Effector memory CD8-positive, alpha-beta T cell (primary cell): ENCODE results near the gene EPHA1.

Experiments used
- ATAC-seq: fragments of 150-1000 bp; cut with Tn5 transposase; replicated peaks from 2 replicates; pipeline ENCODE4 v1.10.0; 2021; ENCODE audit warnings: mild to moderate bottlenecking, moderate library complexity
- DNase-seq, 3 experiments: peaks; one replicate each; pipeline ENCODE4 v3.0.0; 2021
- H3K27ac Mint-ChIP-seq, 2 donors: one replicate each; pipeline ENCODE4 v1.8.0; 2022; ENCODE audit warnings: mild to moderate bottlenecking in 2 of 2, mixed read lengths in 2 of 2, moderate library complexity in 2 of 2
- H3K27me3 Mint-ChIP-seq, 2 donors: one replicate each; pipeline ENCODE4 v1.8.0; 2022; ENCODE audit warnings: mixed read lengths in 2 of 2
- H3K36me3 Mint-ChIP-seq: one replicate; pipeline ENCODE4 v1.8.0; 2022; ENCODE audit warnings: mild to moderate bottlenecking, moderate library complexity, mixed read lengths; ENCODE audit not compliant: insufficient read depth
- H3K4me1 Mint-ChIP-seq, 2 donors: one replicate each; pipeline ENCODE4 v1.8.0; 2022; ENCODE audit warnings: low read depth in 2 of 2, mixed read lengths in 2 of 2
- H3K4me3 Mint-ChIP-seq, 2 donors: one replicate each; pipeline ENCODE4 v1.8.0; 2022; ENCODE audit warnings: mild to moderate bottlenecking in 2 of 2, mixed read lengths in 2 of 2, moderate library complexity in 2 of 2
- H3K9me3 Mint-ChIP-seq, 2 donors: one replicate each; pipeline ENCODE4 v1.8.0; 2022; ENCODE audit warnings: mixed read lengths in 2 of 2

Gene EPHA1

DNA sequence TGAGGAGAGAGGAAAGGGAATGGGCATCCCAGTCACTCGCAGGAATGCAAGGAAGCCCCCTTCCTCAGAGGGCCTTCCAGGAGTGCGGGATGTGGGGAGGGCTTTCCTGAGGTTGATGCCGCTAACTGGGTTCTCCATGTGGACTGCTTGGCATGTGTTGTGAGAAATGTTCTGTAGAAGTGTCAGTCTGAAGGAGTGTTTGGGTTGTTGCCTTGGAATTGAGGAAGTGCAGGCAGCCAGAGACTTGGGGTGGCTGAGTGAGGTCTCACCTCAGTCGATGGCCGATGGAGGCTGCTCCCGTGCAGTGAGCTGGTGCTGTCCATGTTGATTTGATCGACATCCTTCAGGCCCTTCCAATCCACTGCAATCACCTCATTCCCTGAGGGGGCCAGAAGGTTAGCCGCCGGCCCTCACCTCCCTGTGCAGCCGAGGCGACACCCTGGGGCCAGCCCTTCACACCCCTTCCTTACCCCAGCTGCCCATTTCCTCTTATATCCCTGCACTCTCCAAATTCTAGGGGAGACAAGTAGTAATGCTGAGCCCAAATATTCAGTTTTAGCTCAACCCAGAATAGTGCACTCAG lies 48.8 kb downstream of the EPHA1 start:
- DNase-seq (no peak), ATAC-seq (no peak)
- Mint-ChIP-seq H3K4me3 (peak overlapping the region in 1 of 2 donors; percentile 87), H3K9me3 (no peaks in the 10 kb centered on the region), H3K4me1 (peaks cover 10 to 12% of the 10 kb centered on the region in 2 donors), H3K27ac (peak overlapping the region in 1 of 2 donors; percentile 50), H3K27me3 (peaks cover 13 to 20% of the 10 kb centered on the region in 2 donors), H3K36me3 (peaks cover 3% of the 10 kb centered on the region)

DNA sequence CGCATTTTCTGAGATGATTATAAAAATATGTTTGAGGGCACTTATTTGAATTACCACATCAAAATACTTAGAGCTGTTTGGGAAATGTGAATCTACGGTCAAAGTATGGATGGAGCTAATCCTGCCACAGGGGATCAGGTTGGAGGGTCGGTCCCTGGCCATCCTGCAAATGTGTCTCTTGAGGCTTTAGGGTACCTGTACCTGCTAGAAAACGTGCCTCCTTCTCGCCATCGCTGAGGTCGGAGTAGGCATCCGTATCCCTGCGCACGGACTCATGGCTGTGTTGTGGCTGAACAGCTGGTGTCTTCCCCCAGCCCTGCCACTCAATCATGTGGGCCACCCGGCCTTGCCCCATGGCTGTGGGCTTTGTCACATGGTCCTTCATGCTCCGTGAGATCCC lies 50.0 kb downstream of the EPHA1 start:
- ATAC-seq (no peak), DNase-seq (no peak)
- H3K27me3 Mint-ChIP-seq = peaks cover 5 to 7% of the 10 kb centered on the region in 2 donors
- peaks cover 3% of the 10 kb centered on the region for H3K36me3 Mint-ChIP-seq
- H3K4me3 Mint-ChIP-seq = no peak overlapping the region
- no peaks in the 10 kb centered on the region for H3K9me3 Mint-ChIP-seq
- H3K27ac Mint-ChIP-seq = no peak overlapping the region
- H3K4me1 Mint-ChIP-seq = peaks cover 9 to 12% of the 10 kb centered on the region in 2 donors

DNA sequence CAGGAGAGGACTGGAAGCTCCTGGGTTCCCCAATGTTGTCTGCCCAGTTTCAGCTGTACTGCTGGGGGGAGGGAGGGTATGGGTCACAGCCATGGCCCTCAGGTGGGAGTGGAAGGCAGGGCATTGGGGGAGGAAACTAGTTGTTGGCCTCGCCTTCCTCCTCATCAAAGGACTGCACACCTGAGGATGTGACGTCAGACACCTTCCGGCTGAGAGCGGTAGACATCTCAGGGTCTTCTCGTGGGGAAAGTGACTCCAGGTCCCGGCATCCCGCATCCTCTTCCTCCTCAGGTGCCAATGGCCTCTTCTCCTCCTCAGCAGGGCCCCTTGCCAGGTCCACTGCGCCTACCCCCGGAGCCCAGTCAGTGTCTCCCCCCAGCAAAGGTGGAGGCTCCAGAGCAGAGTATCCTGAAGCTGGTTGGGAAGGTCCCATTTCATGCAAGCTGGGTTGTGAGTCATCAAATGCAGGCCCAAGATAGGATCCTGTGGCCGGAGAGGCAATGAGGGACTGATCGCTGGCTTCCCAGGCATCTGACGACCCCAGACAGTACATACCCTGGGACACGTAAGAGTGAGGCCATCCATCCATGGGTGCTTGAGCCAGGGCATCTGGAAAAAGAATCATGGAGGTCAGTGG lies 52.1 kb downstream of the EPHA1 start:
- H3K9me3 Mint-ChIP-seq = no peaks in the 10 kb centered on the region
- no peak overlapping the region for H3K27ac Mint-ChIP-seq
- H3K36me3 Mint-ChIP-seq = peaks cover 3% of the 10 kb centered on the region
- DNase-seq (no peak), ATAC-seq (no peak)
- H3K4me1 Mint-ChIP-seq = peaks cover 4 to 7% of the 10 kb centered on the region in 2 donors
- H3K4me3 Mint-ChIP-seq = no peak overlapping the region
- peaks cover 9 to 16% of the 10 kb centered on the region in 2 donors for H3K27me3 Mint-ChIP-seq

DNA sequence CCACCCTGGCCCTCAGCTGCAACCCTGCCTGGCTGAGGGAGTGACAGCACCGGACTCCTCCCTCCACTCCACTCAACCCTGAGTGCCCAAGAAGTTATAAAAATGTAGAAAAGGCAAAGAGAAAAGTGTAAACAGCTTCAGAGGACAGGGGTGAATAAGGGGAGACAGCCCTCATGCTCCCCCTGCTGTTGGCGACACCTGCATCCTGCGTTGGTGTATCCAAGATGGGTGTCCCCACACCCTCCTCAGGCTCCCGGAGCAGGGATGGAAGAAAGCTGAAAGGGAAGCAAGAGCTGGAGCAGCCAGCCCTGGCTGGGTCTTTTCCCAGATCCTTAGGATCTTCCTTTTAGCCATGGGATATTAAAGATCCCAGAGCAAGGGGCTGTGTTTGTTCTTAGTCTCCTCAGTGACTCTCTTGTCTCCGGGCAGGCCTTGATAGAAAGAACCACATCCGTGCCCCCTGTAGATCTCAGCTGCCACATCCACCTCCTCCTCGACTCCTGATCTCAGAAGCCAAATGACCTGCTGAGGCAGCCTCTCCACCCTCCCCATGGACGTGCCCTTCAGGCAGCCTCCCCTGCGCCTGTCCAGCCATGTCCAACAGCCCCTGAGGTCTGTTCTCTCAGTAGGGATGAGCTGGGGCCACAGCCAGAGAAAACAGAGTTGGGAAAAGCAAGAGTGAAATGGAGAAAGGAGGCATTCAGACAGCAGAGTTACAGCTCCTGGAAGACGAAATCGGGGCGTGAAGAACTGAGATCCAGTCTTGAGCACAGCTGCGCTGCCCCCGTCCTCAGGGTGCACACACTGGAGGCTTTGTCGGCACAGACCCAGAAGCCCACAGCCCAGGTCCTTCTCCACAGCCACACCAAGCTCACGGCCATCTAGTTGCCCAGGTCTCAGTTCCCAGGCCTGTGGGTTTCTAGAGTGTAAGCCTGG lies 52.9 kb downstream of the EPHA1 start:
- peak overlapping the region in 1 of 2 donors; percentile 69 for H3K27ac Mint-ChIP-seq
- peaks cover 9 to 16% of the 10 kb centered on the region in 2 donors for H3K27me3 Mint-ChIP-seq
- H3K36me3 Mint-ChIP-seq = peaks cover 3% of the 10 kb centered on the region
- ATAC-seq = no peak
- peaks cover 1 to 7% of the 10 kb centered on the region in 2 donors for H3K4me1 Mint-ChIP-seq
- no peaks in the 10 kb centered on the region for H3K9me3 Mint-ChIP-seq
- DNase-seq = no peak
- no peak overlapping the region for H3K4me3 Mint-ChIP-seq

GRCh38 chr7:143354965-143355364 lies 53.7 kb downstream of the EPHA1 start:
- Mint-ChIP-seq H3K9me3 (no peaks in the 10 kb centered on the region), H3K4me1 (peaks cover 1 to 3% of the 10 kb centered on the region in 2 donors), H3K36me3 (peaks cover 3% of the 10 kb centered on the region), H3K27me3 (peaks cover 9 to 16% of the 10 kb centered on the region in 2 donors), H3K27ac (no peak overlapping the region), H3K4me3 (no peak overlapping the region)
- DNase-seq (no peak), ATAC-seq (no peak)

GRCh38 chr7:143354376-143354775 lies 54.3 kb downstream of the EPHA1 start:
- H3K27ac Mint-ChIP-seq = no peak overlapping the region
- ATAC-seq = no peak
- H3K27me3 Mint-ChIP-seq = peaks cover 9 to 16% of the 10 kb centered on the region in 2 donors
- H3K36me3 Mint-ChIP-seq = peaks cover 3% of the 10 kb centered on the region
- DNase-seq = no peak
- H3K4me3 Mint-ChIP-seq = no peak overlapping the region
- no peaks in the 10 kb centered on the region for H3K9me3 Mint-ChIP-seq
- H3K4me1 Mint-ChIP-seq = peaks cover 1 to 3% of the 10 kb centered on the region in 2 donors

DNA sequence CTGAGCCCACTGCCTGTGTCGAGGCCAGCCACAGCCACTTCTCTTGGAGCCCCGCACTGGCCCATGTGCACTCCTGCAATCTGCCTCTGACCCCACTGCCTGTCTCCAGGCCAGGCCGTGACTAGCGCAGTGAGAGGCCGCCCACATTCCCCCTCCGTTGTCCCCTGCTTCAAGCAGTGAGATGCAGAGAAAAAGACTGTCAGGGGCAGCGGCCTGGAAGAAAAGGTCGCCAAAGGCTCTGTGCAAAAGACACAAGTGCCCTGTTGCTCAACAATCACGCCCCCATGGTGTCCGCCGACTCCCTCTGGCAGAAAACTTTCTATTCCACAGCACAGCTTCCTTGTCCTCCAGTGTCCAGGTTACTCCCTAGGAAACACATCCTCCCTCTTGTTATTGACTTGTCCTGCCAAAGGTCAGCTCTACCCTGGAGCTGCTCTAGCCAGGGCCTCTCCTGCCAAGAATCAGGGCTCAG lies 56.1 kb downstream of the EPHA1 start:
- DNase-seq (no peak), ATAC-seq (no peak)
- Mint-ChIP-seq H3K4me1 (peaks cover 1 to 3% of the 10 kb centered on the region in 2 donors), H3K27me3 (peaks cover 9 to 16% of the 10 kb centered on the region in 2 donors), H3K27ac (peak overlapping the region in 1 of 2 donors; percentile 42), H3K9me3 (no peaks in the 10 kb centered on the region), H3K36me3 (peaks cover 3% of the 10 kb centered on the region), H3K4me3 (no peak overlapping the region)

GRCh38 chr7:143351574-143351973 lies 57.1 kb downstream of the EPHA1 start:
- peaks cover 1 to 7% of the 10 kb centered on the region in 2 donors for H3K4me1 Mint-ChIP-seq
- H3K4me3 Mint-ChIP-seq = no peak overlapping the region
- H3K36me3 Mint-ChIP-seq = no peaks in the 10 kb centered on the region
- H3K27me3 Mint-ChIP-seq = peaks cover 9 to 17% of the 10 kb centered on the region in 2 donors
- DNase-seq = no peak
- H3K27ac Mint-ChIP-seq = peak overlapping the region in 1 of 2 donors; percentile 15
- H3K9me3 Mint-ChIP-seq = no peaks in the 10 kb centered on the region
- no peak for ATAC-seq

GRCh38 chr7:143351060-143351459 lies 57.6 kb downstream of the EPHA1 start:
- Mint-ChIP-seq H3K27ac (peak overlapping the region in 1 of 2 donors; percentile 15), H3K36me3 (no peaks in the 10 kb centered on the region), H3K27me3 (peaks cover 9 to 22% of the 10 kb centered on the region in 2 donors), H3K9me3 (no peaks in the 10 kb centered on the region), H3K4me3 (no peak overlapping the region), H3K4me1 (peaks cover 1 to 7% of the 10 kb centered on the region in 2 donors)
- DNase-seq = no peak
- no peak for ATAC-seq

DNA sequence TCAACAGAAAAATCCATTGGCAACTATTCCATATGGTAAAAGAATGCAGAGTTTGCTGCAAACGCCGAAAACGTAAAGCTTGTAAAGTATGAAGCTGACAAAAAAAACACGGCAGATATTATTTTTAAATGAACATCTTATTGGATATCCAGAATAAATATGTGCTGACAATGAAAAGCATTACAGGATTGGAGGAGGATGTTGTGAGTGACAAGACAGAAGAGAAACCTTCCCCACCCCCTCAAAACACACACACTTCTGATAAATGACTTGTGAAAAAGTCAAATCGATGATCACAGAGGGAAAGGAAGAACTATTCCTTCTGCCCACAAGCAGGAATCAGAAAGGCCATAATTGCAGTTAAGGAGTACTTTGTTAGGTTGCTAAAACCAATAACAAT lies 60.7 kb downstream of the EPHA1 start:
- Mint-ChIP-seq H3K36me3 (no peaks in the 10 kb centered on the region), H3K4me1 (peaks cover 4 to 12% of the 10 kb centered on the region in 2 donors), H3K27ac (no peak overlapping the region), H3K4me3 (no peak overlapping the region), H3K27me3 (peaks cover 10 to 28% of the 10 kb centered on the region in 2 donors), H3K9me3 (no peaks in the 10 kb centered on the region)
- ATAC-seq (no peak), DNase-seq (no peak)

- ATAC-seq (no peak), DNase-seq (no peak)
- Mint-ChIP-seq H3K4me1 (peaks cover 4 to 12% of the 10 kb centered on the region in 2 donors), H3K27ac (no peak overlapping the region), H3K4me3 (peak overlapping the region; percentile 73 to 78), H3K27me3 (peaks cover 7 to 23% of the 10 kb centered on the region in 2 donors), H3K9me3 (no peaks in the 10 kb centered on the region), H3K36me3 (no peaks in the 10 kb centered on the region)
Measured at GRCh38 chr7:143346018-143346417, 62.6 kb downstream of the EPHA1 start.

DNA sequence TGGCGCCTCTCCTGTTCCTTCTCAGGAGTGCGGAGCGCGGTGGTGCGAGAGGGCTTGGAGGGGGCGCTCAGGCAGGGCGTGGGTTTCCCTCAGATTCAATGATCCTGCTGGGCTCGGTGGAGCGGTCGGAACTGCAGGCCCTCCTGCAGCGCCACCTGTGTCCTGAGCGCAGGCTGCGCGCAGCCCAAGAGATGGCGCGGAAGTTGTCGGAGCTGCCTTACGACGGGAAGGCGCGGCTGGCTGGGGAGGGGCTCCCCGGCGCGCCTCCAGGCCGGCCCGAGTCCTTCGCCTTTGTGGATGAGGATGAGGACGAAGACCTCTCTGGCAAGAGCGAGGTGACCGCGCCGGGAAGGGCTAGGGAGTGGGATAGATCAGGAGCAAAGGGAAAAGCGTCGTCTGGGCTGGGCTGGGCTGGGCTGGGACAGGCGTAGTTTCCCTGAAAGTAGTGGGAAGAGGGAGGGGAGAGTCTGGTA lies 63.2 kb downstream of the EPHA1 start:
- peak overlapping the region; percentile 41 to 46 for H3K27ac Mint-ChIP-seq
- peak overlapping the region; percentile 73 to 78 for H3K4me3 Mint-ChIP-seq
- H3K4me1 Mint-ChIP-seq = peaks cover 4 to 12% of the 10 kb centered on the region in 2 donors
- ATAC-seq (peak; percentile 99), DNase-seq (peak; percentile 48 to 53 (median 51))
- no peaks in the 10 kb centered on the region for H3K36me3 Mint-ChIP-seq
- peaks cover 7 to 25% of the 10 kb centered on the region in 2 donors for H3K27me3 Mint-ChIP-seq
- no peaks in the 10 kb centered on the region for H3K9me3 Mint-ChIP-seq

DNA sequence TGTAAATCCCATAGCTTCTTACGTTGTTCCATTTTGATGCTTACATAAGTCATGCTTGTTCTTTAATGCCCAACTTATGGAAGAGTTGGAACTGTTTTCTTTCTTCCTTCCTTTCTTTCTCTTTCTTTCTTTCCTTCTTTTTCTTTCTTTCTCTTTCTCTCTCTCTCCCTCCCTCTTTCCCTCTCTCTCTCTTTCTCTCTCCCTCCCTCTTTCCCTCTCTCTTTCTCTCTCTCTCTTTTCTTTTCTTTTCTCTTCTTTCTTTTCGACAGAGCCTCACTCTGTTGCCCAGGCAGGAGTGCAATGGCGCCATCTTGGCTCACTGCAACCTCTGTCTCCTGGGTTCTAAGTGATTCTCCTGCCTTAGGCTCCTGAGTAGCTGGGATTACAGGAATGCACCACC lies 65.1 kb downstream of the EPHA1 start:
- Mint-ChIP-seq H3K36me3 (no peaks in the 10 kb centered on the region), H3K4me1 (peaks cover 4 to 12% of the 10 kb centered on the region in 2 donors), H3K4me3 (no peak overlapping the region), H3K27me3 (peaks cover 16 to 44% of the 10 kb centered on the region in 2 donors), H3K27ac (no peak overlapping the region), H3K9me3 (no peaks in the 10 kb centered on the region)
- ATAC-seq (no peak), DNase-seq (no peak)
